ENCODE results near the gene NEDD4L.
A peak's percentile ranks its signal among the peaks of the same experiment; 100 is the strongest.

The NEDD4L gene

GRCh38 chr18:58319719-58320118, 275.7 kb downstream of the NEDD4L start:
- Mint-ChIP-seq H3K4me3 (no peak overlapping the region), H3K9me3 (no peaks in the 10 kb centered on the region), H3K4me1 (ENCODE audit: low read depth) (peaks cover 5% of the 10 kb centered on the region), H3K36me3 (ENCODE audit: low read depth) (no peaks in the 10 kb centered on the region), H3K27ac (no peak overlapping the region), H3K27me3 (ENCODE audit: low read depth) (peaks cover 4% of the 10 kb centered on the region)
- no peak for DNase-seq (ENCODE audit: low spot score)

- Mint-ChIP-seq H3K27ac (no peak overlapping the region), H3K9me3 (no peaks in the 10 kb centered on the region), H3K4me3 (no peak overlapping the region), H3K4me1 (ENCODE audit: low read depth) (peaks cover 5% of the 10 kb centered on the region), H3K36me3 (ENCODE audit: low read depth) (no peaks in the 10 kb centered on the region), H3K27me3 (ENCODE audit: low read depth) (peaks cover 4% of the 10 kb centered on the region)
- no peak for DNase-seq (ENCODE audit: low spot score)
These were observed 277.0 kb downstream of the NEDD4L start for GRCh38 chr18:58320907-58321561.

GRCh38 chr18:58321986-58322385, 278.0 kb downstream of the NEDD4L start:
- Mint-ChIP-seq H3K4me1 (ENCODE audit: low read depth) (peaks cover 5% of the 10 kb centered on the region), H3K27ac (peak overlapping the region; percentile 72), H3K27me3 (ENCODE audit: low read depth) (peaks cover 4% of the 10 kb centered on the region), H3K9me3 (no peaks in the 10 kb centered on the region), H3K36me3 (ENCODE audit: low read depth) (no peaks in the 10 kb centered on the region), H3K4me3 (peak overlapping the region; percentile 30)
- peak; percentile 52 for DNase-seq (ENCODE audit: low spot score)

GRCh38 chr18:58322464-58322863, 278.4 kb downstream of the NEDD4L start:
- no peak overlapping the region for H3K4me3 Mint-ChIP-seq
- H3K9me3 Mint-ChIP-seq = no peaks in the 10 kb centered on the region
- H3K36me3 Mint-ChIP-seq (ENCODE audit: low read depth) = no peaks in the 10 kb centered on the region
- no peak overlapping the region for H3K27ac Mint-ChIP-seq
- peaks cover 4% of the 10 kb centered on the region for H3K27me3 Mint-ChIP-seq (ENCODE audit: low read depth)
- H3K4me1 Mint-ChIP-seq (ENCODE audit: low read depth) = peaks cover 4% of the 10 kb centered on the region
- no peak for DNase-seq (ENCODE audit: low spot score)

GRCh38 chr18:58323866-58324762, 280.1 kb downstream of the NEDD4L start:
- H3K27ac Mint-ChIP-seq = no peak overlapping the region
- H3K9me3 Mint-ChIP-seq = no peaks in the 10 kb centered on the region
- H3K36me3 Mint-ChIP-seq (ENCODE audit: low read depth) = no peaks in the 10 kb centered on the region
- no peak overlapping the region for H3K4me3 Mint-ChIP-seq
- peaks cover 4% of the 10 kb centered on the region for H3K4me1 Mint-ChIP-seq (ENCODE audit: low read depth)
- no peak for DNase-seq (ENCODE audit: low spot score)
- H3K27me3 Mint-ChIP-seq (ENCODE audit: low read depth) = peaks cover 4% of the 10 kb centered on the region

- H3K27me3 Mint-ChIP-seq (ENCODE audit: low read depth) = peaks cover 4% of the 10 kb centered on the region
- no peaks in the 10 kb centered on the region for H3K36me3 Mint-ChIP-seq (ENCODE audit: low read depth)
- H3K4me3 Mint-ChIP-seq = no peak overlapping the region
- H3K27ac Mint-ChIP-seq = no peak overlapping the region
- H3K4me1 Mint-ChIP-seq (ENCODE audit: low read depth) = peaks cover 4% of the 10 kb centered on the region
- no peaks in the 10 kb centered on the region for H3K9me3 Mint-ChIP-seq
- DNase-seq (ENCODE audit: low spot score) = no peak
These were observed 280.9 kb downstream of the NEDD4L start for GRCh38 chr18:58324824-58325480.

- Mint-ChIP-seq H3K27me3 (ENCODE audit: low read depth) (peaks cover 4% of the 10 kb centered on the region), H3K27ac (no peak overlapping the region), H3K9me3 (no peaks in the 10 kb centered on the region), H3K36me3 (ENCODE audit: low read depth) (no peaks in the 10 kb centered on the region), H3K4me3 (no peak overlapping the region), H3K4me1 (ENCODE audit: low read depth) (peaks cover 4% of the 10 kb centered on the region)
- no peak for DNase-seq (ENCODE audit: low spot score)
These were observed 281.5 kb downstream of the NEDD4L start for GRCh38 chr18:58325494-58325893.

- H3K4me1 Mint-ChIP-seq (ENCODE audit: low read depth) = no peaks in the 10 kb centered on the region
- H3K36me3 Mint-ChIP-seq (ENCODE audit: low read depth) = no peaks in the 10 kb centered on the region
- no peak overlapping the region for H3K27ac Mint-ChIP-seq
- no peaks in the 10 kb centered on the region for H3K9me3 Mint-ChIP-seq
- no peak overlapping the region for H3K4me3 Mint-ChIP-seq
- H3K27me3 Mint-ChIP-seq (ENCODE audit: low read depth) = no peaks in the 10 kb centered on the region
- no peak for DNase-seq (ENCODE audit: low spot score)
These were observed 290.0 kb downstream of the NEDD4L start for GRCh38 chr18:58334061-58334460.

GRCh38 chr18:58335223-58335622, 291.2 kb downstream of the NEDD4L start:
- no peaks in the 10 kb centered on the region for H3K9me3 Mint-ChIP-seq
- no peaks in the 10 kb centered on the region for H3K4me1 Mint-ChIP-seq (ENCODE audit: low read depth)
- H3K4me3 Mint-ChIP-seq = no peak overlapping the region
- H3K36me3 Mint-ChIP-seq (ENCODE audit: low read depth) = no peaks in the 10 kb centered on the region
- H3K27ac Mint-ChIP-seq = no peak overlapping the region
- no peak for DNase-seq (ENCODE audit: low spot score)
- H3K27me3 Mint-ChIP-seq (ENCODE audit: low read depth) = no peaks in the 10 kb centered on the region

- H3K36me3 Mint-ChIP-seq (ENCODE audit: low read depth) = no peaks in the 10 kb centered on the region
- DNase-seq (ENCODE audit: low spot score) = no peak
- H3K27ac Mint-ChIP-seq = no peak overlapping the region
- no peaks in the 10 kb centered on the region for H3K9me3 Mint-ChIP-seq
- H3K4me3 Mint-ChIP-seq = no peak overlapping the region
- no peaks in the 10 kb centered on the region for H3K27me3 Mint-ChIP-seq (ENCODE audit: low read depth)
- no peaks in the 10 kb centered on the region for H3K4me1 Mint-ChIP-seq (ENCODE audit: low read depth)
These were observed 291.8 kb downstream of the NEDD4L start for GRCh38 chr18:58335821-58336220.

- Mint-ChIP-seq H3K27me3 (ENCODE audit: low read depth) (no peaks in the 10 kb centered on the region), H3K27ac (no peak overlapping the region), H3K4me1 (ENCODE audit: low read depth) (no peaks in the 10 kb centered on the region), H3K36me3 (ENCODE audit: low read depth) (no peaks in the 10 kb centered on the region), H3K4me3 (no peak overlapping the region), H3K9me3 (no peaks in the 10 kb centered on the region)
- DNase-seq (ENCODE audit: low spot score) = no peak
These were observed 292.6 kb downstream of the NEDD4L start for GRCh38 chr18:58336605-58337004.

- H3K27me3 Mint-ChIP-seq (ENCODE audit: low read depth) = no peaks in the 10 kb centered on the region
- no peak overlapping the region for H3K27ac Mint-ChIP-seq
- H3K9me3 Mint-ChIP-seq = no peaks in the 10 kb centered on the region
- no peaks in the 10 kb centered on the region for H3K36me3 Mint-ChIP-seq (ENCODE audit: low read depth)
- DNase-seq (ENCODE audit: low spot score) = no peak
- no peak overlapping the region for H3K4me3 Mint-ChIP-seq
- no peaks in the 10 kb centered on the region for H3K4me1 Mint-ChIP-seq (ENCODE audit: low read depth)
These were observed 293.3 kb downstream of the NEDD4L start for GRCh38 chr18:58337285-58337684.

GRCh38 chr18:58337686-58338085, 293.7 kb downstream of the NEDD4L start:
- H3K27me3 Mint-ChIP-seq (ENCODE audit: low read depth) = no peaks in the 10 kb centered on the region
- H3K9me3 Mint-ChIP-seq = no peaks in the 10 kb centered on the region
- no peaks in the 10 kb centered on the region for H3K36me3 Mint-ChIP-seq (ENCODE audit: low read depth)
- no peak overlapping the region for H3K27ac Mint-ChIP-seq
- H3K4me1 Mint-ChIP-seq (ENCODE audit: low read depth) = no peaks in the 10 kb centered on the region
- no peak overlapping the region for H3K4me3 Mint-ChIP-seq
- no peak for DNase-seq (ENCODE audit: low spot score)

GRCh38 chr18:58338141-58338540, 294.1 kb downstream of the NEDD4L start:
- Mint-ChIP-seq H3K36me3 (ENCODE audit: low read depth) (no peaks in the 10 kb centered on the region), H3K9me3 (no peaks in the 10 kb centered on the region), H3K27ac (no peak overlapping the region), H3K4me1 (ENCODE audit: low read depth) (no peaks in the 10 kb centered on the region), H3K27me3 (ENCODE audit: low read depth) (no peaks in the 10 kb centered on the region), H3K4me3 (no peak overlapping the region)
- DNase-seq (ENCODE audit: low spot score) = no peak
